Bladder microvascular endothelial cell (primary cell): ENCODE results near the gene PLA2G4B. TPM values are rescaled to one million over a fixed set of nuclear protein-coding genes. Genes with fewer than 3 reads are reported as not detected.

Experiments
- total RNA-seq: library from RNA; depleted of rRNA; stranded (reverse); fragments of >200 nt; gene quantifications from 2 replicates; pipeline ENCODE4 v1.2.3, GENCODE V29; 2014

Gene PLA2G4B
- total RNA-seq: 0.16 and 1.7 TPM in 2 replicates

GRCh38 chr15:41838400-41838897 is at the start of gene PLA2G4B:
Gene PLA2G4B (plus strand): TSS chr15:41838847. CDS start chr15:41838914, 67 bp downstream.

GRCh38 chr15:41827880-41828806 is 10.5 kb upstream of the PLA2G4B start, which contains the start of gene JMJD7:
Gene JMJD7 (plus strand): TSS chr15:41828092. CDS start chr15:41828125, 33 bp downstream.

GRCh38 chr15:41893422-41894250 is 55.0 kb downstream of the PLA2G4B start, which contains the start of gene SPTBN5:
Gene SPTBN5 (minus strand): TSS chr15:41894053. CDS start chr15:41893497, 556 bp downstream.

Other genes with a start within 250 kb of the PLA2G4B start
- gene MGA, start 178.4 kb upstream of the PLA2G4B start, total RNA-seq: 19.3 and 67.4 TPM in 2 replicates
- 18.0 and 24.8 TPM in 2 replicates for gene MAPKBP1, start 64.4 kb upstream of the PLA2G4B start, total RNA-seq
- 0.65 and 3.1 TPM in 2 replicates for gene JMJD7, start 10.8 kb upstream of the PLA2G4B start, total RNA-seq
- gene SPTBN5, start 55.2 kb downstream of the PLA2G4B start, total RNA-seq: 5.2 and 5.3 TPM in 2 replicates
- 92.9 and 130 TPM in 2 replicates for gene EHD4, start 133.7 kb downstream of the PLA2G4B start, total RNA-seq
- not detected in 2 replicates for gene PLA2G4E, start 182.2 kb downstream of the PLA2G4B start, total RNA-seq